GM18867 (cell line): ENCODE results near the gene PDXK.
A peak's percentile ranks its signal among the peaks of the same experiment; 100 is the strongest.

Experiments used
- ATAC-seq: cut with Tn5 transposase; IDR thresholded peaks from one replicate; pipeline ENCODE4 v1.9.1; 2021; ENCODE audit warnings: mild to moderate bottlenecking, moderate library complexity; ENCODE audit not compliant: unreplicated experiment

Gene PDXK

DNA sequence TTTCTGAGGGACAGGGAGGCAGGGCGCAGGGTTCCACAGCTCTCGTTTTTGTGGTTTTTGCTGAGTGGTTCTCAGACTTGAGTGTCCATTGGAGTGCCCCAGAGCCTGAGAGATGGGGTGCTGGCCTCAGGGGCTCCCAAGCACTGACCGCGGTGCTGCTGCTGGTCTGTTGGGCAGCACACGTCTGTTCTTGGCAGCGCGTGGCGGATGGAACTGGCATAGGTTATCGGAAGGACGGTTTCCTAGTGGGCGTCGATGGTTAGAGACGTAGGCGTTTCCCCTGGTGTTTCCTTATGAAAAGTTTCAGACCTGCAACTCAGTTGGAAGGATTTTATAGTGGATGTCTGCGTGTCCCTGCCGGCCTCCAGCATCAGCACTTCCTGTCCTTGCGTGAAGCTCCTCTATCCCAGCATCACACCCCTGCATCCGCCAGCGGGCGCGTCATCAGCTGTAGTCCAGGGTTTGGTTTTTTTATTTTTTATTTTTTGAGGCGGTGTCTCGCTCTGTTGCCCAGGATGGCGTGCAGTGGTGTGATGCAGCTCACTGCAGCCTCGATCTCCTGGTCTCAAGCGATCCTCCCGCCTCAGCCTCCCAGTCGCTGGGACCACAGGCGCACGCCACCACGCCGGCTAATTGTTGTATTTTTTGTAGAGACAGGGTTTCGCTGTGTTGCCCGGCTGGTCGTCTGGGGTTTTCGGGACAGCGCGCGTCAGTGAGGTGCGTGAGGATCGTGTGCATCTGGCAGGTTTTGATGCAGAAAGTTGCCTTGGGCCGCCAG, 82.3 kb downstream of the PDXK start:
- ATAC-seq = no peak

DNA sequence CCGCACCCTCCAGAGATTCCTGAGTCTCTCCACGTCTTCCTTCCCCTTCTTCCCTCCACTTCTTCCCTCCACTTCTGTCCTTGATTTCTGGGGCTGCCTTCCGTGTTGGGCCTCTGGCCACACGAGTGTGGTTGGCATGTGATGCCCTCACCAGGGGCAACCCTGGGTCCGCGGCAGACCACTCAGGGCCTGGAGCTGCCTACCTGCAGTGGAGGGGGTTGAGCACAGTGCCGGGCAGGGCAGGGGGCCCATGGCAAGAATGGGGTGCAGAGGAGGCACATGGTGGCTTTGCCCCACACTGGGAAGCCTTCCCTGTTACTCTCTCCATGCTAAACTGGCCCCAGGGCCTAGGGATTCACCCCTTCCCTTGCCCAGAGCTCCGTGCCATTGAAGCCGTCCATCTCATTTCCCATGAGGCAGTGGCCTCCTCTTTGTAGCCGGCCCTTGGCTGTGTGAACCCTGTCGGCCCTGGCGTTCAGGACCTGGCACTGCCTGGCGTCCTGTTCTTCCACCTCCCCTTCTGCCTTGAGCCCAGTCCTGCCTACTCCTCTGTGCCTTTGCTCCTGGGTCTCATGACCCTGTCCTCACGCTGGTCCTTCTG, 83.9 kb downstream of the PDXK start:
- ATAC-seq = no peak

DNA sequence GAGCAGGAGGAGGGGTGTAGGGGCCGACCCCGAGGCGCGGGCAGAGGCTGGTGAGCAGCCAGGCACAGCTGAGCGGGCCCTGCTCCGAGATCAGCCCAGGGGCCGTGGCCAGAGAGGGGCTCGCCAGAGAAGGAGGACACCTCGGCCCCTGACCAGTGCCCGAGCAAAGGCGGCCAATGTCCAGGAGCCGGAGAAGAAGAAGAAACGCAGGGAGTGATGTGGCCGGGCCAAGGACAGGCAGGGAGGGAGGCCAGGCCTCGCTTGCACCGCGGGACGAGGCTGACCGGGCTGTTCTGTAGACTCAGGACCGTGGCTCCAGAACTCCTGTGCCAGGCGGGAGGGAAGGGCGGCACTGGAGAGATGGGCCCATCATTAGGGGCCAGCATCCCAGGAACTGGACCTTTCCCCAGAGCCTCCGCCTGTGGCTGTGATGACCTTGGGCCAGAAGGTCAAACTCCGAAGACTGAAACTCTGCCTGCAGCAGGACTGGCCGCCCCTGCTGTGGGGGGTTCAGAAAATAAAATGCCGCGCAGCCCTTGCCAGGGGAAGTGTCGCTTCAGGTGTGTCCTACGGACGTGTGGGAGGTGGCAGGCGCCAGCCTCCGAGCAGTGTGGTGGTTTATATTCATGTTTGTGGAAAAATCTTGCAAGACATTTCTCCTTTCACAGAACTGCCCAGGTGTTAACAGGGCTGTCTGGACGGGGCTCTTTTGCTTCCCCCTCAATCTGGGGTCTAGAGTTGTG, 84.8 kb downstream of the PDXK start:
- ATAC-seq = no peak

DNA sequence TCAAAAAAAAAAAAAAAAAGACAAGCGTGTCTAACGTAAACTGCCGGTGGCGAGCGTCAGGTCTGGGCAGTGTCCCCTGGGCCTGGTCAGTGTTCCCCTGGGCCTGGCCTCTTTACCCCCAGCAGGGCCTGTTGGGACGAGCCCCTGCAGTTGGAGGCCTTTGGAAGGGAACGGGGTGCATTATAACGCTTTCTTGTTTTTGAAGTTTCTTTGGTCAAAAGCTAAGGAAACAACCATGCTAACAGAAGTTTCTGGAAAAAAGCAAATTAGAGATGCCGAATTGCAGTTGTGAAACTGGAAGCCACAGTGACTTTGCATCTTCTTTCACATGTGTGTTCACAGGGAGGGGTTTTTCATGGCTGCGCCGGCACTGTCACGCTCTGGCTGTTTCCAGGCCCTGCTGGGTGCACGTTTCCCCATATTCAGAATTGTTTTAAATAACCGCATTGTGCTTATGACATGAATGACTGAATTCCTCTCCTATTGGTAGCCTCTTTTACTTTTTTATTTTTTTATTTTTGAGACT, 86.4 kb downstream of the PDXK start:
- ATAC-seq = peak; percentile 73

DNA sequence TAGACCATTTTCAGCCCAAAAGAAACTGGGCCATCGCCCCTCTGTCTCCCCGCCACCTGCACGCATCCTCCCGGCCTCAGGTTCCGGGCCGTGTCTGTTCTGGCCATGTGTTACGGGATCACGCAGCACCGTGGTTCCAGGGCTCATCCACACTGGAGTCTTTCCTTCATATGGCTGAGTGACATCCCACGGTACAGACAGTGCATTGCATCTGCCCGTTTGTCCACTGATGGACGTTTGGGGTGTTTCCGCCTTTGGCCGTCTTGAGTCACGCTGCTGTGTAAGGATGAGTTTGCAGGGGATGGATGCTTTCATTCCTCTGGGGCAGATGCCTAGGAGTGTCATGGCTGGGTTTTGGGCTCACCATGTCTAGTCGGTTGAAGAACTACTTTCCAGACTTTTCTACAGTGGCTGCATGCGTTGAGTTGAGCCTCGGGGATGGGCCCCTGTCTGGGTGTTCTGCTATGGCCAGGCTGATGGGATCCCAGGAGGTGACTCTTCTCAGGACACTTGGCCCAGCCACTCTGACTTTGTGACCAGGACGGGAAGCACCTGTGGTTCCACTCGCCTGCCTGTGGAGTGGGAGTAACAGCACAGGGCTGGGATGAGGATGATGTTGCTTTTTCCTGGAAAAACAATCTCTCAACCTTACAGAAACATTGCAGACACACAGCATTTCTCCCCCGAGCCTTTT, 87.2 kb downstream of the PDXK start:
- peak; percentile 1 for ATAC-seq

DNA sequence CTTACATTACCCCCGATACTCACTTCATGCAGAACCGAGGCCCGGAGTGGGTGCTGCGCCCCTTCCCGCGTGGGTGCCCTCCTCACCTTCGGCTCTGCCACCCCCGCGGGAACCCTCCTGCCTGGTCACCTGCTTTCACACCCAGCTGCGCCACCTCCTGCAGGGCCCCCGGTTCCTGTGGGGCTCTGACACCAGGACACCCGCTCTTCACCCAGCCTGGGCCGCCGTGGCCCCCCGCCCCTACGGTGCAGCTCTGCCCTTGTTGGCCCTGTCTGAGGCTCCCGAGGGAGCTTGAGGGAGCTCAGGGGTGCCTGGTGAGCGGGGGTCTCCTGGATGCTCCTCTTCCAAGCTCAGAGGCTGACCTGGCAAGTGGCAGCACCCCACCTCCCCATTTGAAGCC, 89.4 kb downstream of the PDXK start:
- ATAC-seq = no peak

DNA sequence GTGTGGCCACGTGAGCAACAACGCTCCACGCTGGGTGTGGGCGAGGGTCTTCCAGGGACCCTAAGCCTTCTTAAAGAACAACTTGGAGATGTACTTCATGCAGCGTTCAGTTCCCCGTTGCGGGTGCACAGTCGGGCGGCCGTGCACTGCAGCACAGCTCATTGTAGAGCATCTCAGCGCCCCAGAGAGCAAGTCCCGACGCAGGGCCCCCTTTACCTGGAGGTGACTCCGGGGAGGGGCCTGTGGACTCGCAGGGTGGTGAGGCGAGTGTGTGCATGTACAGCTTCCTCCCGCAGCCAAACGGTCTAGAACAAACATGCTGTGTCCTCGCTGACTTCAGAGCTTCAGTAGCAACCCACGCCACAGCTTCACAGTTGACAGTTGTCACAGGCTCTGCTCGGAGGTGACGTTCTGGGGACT, 89.9 kb downstream of the PDXK start:
- ATAC-seq = no peak

DNA sequence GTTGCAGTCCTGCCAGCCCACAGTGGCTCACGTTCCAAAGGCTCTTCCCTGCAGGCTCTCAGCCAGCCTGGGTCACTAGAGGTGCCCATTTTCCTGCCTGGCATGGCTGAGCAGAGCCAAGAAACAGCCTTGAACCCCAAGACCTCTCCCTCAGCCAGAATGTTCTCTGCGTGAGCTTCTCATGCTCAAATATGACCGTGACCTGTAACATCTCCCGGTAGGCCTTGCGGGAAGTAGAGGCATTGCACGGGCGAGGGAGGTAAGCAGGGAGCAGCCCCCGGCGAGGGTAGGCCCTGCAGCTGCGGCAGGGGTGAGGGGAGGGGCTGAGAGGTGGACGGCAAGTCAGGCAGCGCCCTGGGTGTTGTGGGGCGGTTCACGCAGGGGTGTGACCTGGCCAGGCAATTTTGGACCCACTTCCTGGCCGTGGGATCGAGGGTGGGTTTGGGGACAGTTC, 90.4 kb downstream of the PDXK start:
- no peak for ATAC-seq

DNA sequence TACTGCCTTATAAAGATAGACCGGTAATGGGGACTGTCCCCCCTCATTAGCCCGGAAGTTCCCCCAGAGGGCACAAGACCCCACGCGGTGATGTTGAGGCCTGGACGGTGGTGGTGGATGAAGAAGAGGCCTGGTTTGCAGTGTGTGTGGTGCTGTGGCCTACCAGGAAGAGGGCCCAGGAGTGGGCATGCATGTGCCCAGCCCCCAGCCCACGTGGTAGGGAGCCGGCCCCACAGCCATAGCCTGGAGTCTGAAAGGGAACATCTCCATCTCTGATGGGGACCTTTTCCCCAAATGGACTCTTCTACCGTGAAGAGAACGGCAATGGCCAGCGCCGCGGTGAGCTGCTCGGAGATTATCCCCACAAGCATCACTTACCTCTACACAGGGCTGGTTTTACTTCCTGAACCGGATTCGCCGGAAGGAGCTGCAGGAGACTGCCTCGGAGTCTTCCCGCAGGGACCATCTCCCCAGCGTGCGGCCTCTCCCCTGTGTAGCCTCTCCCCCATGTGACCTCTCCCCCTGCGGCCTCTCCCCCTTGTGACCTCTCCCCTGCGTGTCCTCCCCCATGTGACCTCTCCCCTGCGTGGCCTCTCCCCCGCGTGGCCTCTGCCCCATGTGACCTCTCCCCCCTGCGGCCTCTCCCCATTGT, 91.0 kb downstream of the PDXK start:
- no peak for ATAC-seq

DNA sequence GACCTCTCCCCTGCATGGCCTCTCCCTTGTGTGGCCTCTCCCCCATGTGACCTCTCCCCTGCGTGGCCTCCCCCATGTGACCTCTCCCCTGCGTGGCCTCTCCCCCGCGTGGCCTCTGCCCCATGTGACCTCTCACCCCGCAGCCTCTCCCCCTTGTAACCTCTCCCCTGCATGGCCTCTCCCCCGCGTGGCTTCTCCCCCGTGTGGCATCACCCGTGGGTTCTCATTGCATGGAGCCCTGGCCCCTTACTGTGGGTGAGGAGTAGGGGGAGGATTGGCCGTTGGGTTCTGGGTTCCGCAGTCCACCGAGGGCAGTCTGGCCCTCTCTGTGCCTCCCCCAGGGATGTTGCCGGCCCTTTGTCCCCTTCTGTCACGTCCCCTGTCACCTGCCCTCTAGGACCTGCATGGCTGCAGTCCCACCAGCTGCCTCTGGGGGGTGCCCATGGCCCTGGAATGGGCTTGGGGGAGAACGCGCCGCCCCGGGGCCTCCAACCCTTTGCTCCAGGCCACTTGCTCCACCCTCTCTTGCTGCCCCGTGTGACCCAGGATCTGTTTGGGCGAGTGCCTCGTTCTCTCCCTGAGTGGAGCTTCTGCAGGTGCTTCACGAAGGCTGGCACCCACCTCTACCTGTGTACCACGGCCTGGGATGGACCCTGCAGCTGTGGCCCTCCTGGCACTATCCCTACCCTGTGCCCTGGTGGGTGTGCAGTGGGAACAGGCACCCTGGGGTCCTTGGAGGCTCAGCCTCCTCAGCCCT, 91.8 kb downstream of the PDXK start:
- peak; percentile 63 for ATAC-seq

DNA sequence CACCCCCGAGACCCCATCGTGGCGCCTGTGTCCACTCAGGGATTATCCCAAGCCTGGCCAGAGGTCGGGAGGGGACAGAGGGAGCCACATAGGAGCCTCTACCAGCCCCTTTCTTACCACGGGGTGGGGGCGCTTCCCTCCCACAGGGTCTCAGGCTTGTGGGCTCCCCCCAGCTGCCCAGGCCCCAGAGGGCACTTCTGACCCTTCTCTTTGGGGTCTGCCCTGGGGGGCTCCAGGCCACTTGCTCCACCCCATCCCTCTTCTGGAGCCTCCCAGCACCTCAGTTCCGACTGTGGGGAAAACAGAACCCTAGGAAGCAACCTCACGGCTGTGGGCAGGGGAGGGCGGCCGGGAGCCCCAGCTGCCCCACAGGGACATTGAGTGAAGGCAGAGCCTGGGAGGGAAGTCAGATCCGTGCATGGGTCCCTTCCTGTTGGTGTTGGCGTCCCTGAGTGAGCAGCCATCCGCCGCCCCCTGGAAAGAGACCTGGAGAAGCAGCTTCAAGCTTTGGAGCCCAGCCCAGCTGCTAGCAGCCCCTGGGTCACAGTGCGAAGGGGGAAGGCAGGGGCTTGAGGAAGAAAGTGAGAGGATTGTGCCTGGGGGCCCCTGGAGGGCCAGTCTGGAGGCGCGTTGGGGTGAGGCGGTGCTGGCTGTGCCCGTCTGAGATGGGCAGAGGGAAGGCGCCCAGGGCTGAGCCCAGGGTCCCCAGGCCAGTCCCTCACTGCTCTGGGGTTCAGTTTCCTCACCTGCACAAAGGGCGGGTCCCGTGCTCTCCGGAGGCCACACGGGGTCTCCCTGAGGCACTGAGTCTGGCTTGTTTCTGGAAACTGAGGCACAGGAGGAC, 92.6 kb downstream of the PDXK start:
- ATAC-seq = no peak
